GM03348 (cell line): ENCODE results near the gene EXOC4.
A peak's percentile ranks its signal among the peaks of the same experiment; 100 is the strongest.

Experiments used
- DNase-seq: peaks from one replicate; pipeline ENCODE4 v3.0.0; 2012; ENCODE audit warnings: low spot score

Gene EXOC4

GRCh38 chr7:133674079-133674763 is 421.3 kb downstream of the EXOC4 start:
- DNase-seq, result no peak

- no peak for DNase-seq
Observed at GRCh38 chr7:133675510-133676218, 422.8 kb downstream of the EXOC4 start.

- no peak for DNase-seq
Observed at GRCh38 chr7:133676805-133677370, 424.0 kb downstream of the EXOC4 start.

- no peak for DNase-seq
Observed at GRCh38 chr7:133678137-133678814, 425.4 kb downstream of the EXOC4 start.

- no peak for DNase-seq
Observed at GRCh38 chr7:133679977-133680376, 427.1 kb downstream of the EXOC4 start.

DNA sequence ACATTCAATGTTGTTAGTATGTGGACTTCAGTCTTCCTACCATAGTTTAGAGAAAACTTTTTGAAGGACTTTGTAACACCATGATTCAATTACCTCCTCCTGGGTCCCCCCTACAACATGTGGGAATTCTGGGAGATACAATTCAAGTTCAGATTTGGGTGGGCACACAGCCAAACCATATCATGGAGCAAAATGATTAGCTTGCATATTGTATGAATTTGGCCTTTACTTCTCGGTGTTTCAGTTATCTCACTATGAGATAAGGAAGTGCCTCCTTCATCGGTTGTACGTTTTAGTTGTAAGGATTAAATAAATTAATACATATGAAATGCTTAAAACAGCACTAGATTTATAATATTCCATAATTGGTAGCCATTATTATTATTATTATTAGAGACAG is 428.7 kb downstream of the EXOC4 start:
- DNase-seq, result no peak

- no peak for DNase-seq
Observed at GRCh38 chr7:133682364-133683181, 429.7 kb downstream of the EXOC4 start.

- no peak for DNase-seq
Observed at GRCh38 chr7:133683182-133683454, 430.2 kb downstream of the EXOC4 start.

DNA sequence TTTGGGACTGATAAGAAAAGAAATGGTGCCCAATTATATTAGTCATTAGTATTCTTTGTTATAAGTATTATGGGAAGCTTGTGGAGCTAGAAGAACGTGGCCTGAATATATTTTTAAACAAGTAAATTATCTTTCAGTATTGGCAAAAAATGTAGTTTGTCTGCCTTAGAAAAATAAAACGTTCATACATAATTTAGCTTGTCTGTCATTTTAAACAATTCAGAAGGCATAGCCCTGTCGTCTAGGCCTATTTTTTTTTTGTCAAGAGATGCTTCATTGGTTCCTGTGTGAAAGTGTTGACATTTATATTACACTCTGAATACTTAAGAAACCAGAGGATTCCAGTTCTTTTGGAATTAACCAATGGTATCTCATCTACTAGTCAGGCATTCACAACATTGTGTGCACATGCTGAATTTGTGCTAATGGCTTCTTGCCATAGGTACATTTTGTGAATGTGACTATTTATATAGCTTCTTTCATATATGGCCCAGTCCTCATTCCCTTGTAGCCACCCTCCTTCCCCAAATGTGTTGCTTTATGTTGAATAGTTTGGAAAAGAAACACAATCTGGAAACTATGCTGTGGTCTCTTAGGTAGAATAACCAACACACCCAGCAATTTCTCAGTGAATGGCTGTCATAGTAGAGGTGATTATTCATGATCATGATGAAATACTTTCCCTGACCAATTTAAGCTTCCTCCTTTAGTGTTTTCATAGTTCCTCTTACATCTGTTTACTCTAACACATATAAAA is 435.8 kb downstream of the EXOC4 start:
- DNase-seq, result peak; percentile 43

GRCh38 chr7:133690740-133691139 is 437.9 kb downstream of the EXOC4 start:
- DNase-seq, result no peak

GRCh38 chr7:133691727-133692610 is 439.1 kb downstream of the EXOC4 start:
- DNase-seq, result peak; percentile 60

- no peak for DNase-seq
Observed at GRCh38 chr7:133693281-133693680, 440.4 kb downstream of the EXOC4 start.

- no peak for DNase-seq
Observed at GRCh38 chr7:133696056-133696455, 443.2 kb downstream of the EXOC4 start.

GRCh38 chr7:133697585-133697984 is 444.7 kb downstream of the EXOC4 start:
- DNase-seq, result no peak

- no peak for DNase-seq
Observed at GRCh38 chr7:133698127-133698526, 445.2 kb downstream of the EXOC4 start.

DNA sequence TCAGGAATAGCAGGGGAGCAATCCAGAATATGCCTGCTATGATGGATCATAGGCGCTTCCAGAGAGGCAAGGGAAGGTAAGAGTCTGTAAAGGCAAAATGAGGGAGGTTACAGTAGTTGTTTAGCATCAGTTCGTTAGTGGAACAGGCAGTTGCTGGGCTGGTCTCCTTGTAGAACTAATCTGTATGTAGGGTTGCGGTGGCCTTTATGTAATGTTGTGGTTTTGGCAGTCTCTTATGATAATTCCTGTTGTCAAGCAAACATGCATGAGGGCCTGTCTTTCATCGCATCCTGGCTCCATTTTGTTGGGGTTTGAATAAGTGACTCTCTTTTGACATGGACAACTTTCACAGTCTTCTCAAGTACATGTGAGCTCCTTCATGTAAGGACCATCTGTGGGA is 446.5 kb downstream of the EXOC4 start:
- no peak for DNase-seq

DNA sequence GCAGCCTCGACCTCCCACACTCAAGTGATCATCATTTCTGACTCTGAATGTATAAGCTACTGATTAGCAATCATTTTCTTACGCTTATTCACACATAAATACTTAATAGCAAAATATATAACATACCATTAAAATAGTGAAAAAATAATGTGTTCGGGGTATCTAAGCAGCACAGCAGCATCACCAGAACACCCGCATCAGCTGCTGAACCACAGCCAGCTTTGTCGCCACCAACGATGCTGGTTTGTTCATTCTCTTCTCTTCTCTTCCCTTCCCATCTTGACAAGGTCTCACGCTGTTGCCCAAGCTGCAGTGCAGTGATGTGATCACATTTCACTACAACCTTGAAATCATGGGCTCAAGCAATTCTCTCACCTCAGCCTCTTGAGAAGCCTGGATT is 449.2 kb downstream of the EXOC4 start:
- no peak for DNase-seq

DNA sequence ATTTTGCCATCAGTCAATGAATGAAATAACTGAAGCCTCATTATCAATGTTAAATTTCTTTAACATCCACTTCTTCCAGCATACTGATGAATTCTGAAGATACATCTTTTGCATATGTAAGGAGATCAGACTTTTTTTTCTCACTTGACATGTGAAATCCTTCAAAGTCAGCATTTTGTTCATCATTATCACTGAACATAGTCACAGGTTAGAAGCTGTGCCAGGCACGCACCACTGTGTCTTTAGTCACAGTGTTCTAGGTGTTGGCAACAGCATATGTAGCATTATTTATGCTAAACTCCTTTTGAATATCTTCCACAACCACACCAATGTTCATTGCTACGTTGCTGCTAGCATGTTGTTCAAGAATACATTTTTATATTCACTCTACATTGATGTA is 450.1 kb downstream of the EXOC4 start:
- no peak for DNase-seq

- peak; percentile 67 for DNase-seq
Observed at GRCh38 chr7:133703547-133703946, 450.7 kb downstream of the EXOC4 start.

GRCh38 chr7:133704453-133704852 is 451.6 kb downstream of the EXOC4 start:
- no peak for DNase-seq
